SK-N-SH treated with all-trans-retinoic acid at 6 μM for 48 hours (cell line): ENCODE measurements around the gene ZNF101.

Experiments used
- ATAC-seq: fragments of 200-7000 bp; cut with Tn5 transposase; 3 replicates; pipeline ENCODE4 v1.9.1; 2020; ENCODE audit warnings: mild to moderate bottlenecking, moderate library complexity
- ARNTL ChIP-seq: fragments of 450-650 bp; formaldehyde crosslinking; IDR thresholded peaks from 2 replicates; pipeline ENCODE4 v1.5.0; 2020; ENCODE audit warnings: low read depth, mild to moderate bottlenecking, moderate library complexity, borderline replicate concordance
- BACH2 ChIP-seq: fragments of 250-450 bp; sonication (Bioruptor Pico); IDR thresholded peaks from 2 replicates; pipeline ENCODE4 v1.9.0; 2021; ENCODE audit warnings: mild to moderate bottlenecking, borderline replicate concordance
- CREB5 ChIP-seq: fragments of 250-450 bp; sonication (Bioruptor Pico); IDR thresholded peaks from 2 replicates; pipeline ENCODE4 v1.5.1; 2020; ENCODE audit warnings: low read depth, mild to moderate bottlenecking, moderate library complexity
- CSDC2 ChIP-seq: fragments of 250-450 bp; sonication (Bioruptor Pico); IDR thresholded peaks from 2 replicates; pipeline ENCODE4 v1.5.0; 2020; ENCODE audit warnings: mild to moderate bottlenecking, moderate library complexity
- CSRNP3 ChIP-seq: fragments of 250-450 bp; sonication (Bioruptor Pico); IDR thresholded peaks from 2 replicates; pipeline ENCODE4 v1.5.1; 2021; ENCODE audit warnings: mild to moderate bottlenecking, moderate library complexity
- ESRRG ChIP-seq: fragments of 250-450 bp; sonication (Bioruptor Pico); IDR thresholded peaks from 2 replicates; pipeline ENCODE4 v1.6.1; 2021; ENCODE audit warnings: mild to moderate bottlenecking
- GLIS3 ChIP-seq: fragments of 250-450 bp; sonication (Bioruptor Pico); IDR thresholded peaks from 2 replicates; pipeline ENCODE4 v1.5.0; 2020; ENCODE audit warnings: mild to moderate bottlenecking, moderate library complexity
- ISL1 ChIP-seq: fragments of 250-450 bp; sonication (Bioruptor Pico); IDR thresholded peaks from 2 replicates; pipeline ENCODE4 v2.1.2; 2022; ENCODE audit warnings: mild to moderate bottlenecking, moderate library complexity
- PATZ1 ChIP-seq: fragments of 250-450 bp; sonication (Bioruptor Pico); IDR thresholded peaks from 2 replicates; pipeline ENCODE4 v1.8.0; 2020; ENCODE audit warnings: mild to moderate bottlenecking, moderate library complexity, borderline replicate concordance
- POU6F1 ChIP-seq: fragments of 250-450 bp; sonication (Bioruptor Pico); IDR thresholded peaks from 2 replicates; pipeline ENCODE4 v1.8.0; 2021; ENCODE audit warnings: low read depth, mild to moderate bottlenecking, moderate library complexity, borderline replicate concordance
- PPARA ChIP-seq: fragments of 250-450 bp; sonication (Bioruptor Pico); IDR thresholded peaks from 2 replicates; pipeline ENCODE4 v1.5.0; 2020; ENCODE audit warnings: mild to moderate bottlenecking, borderline replicate concordance
- SNAI2 ChIP-seq: fragments of 250-450 bp; sonication (Bioruptor Pico); IDR thresholded peaks from 2 replicates; pipeline ENCODE4 v1.5.0; 2020; ENCODE audit warnings: mild to moderate bottlenecking, moderate library complexity
- TCF4 ChIP-seq: fragments of 250-450 bp; sonication (Bioruptor Pico); IDR thresholded peaks from 2 replicates; pipeline ENCODE4 v1.8.0; 2021; ENCODE audit warnings: mild to moderate bottlenecking, moderate library complexity, borderline replicate concordance
- TOX ChIP-seq: fragments of 250-450 bp; sonication (Bioruptor Pico); IDR thresholded peaks from 2 replicates; pipeline ENCODE4 v1.8.0; 2021; ENCODE audit warnings: mild to moderate bottlenecking, moderate library complexity, borderline replicate concordance
- TSHZ2 ChIP-seq: fragments of 250-450 bp; sonication (Bioruptor Pico); IDR thresholded peaks from 2 replicates; pipeline ENCODE4 v1.5.0; 2020; ENCODE audit warnings: mild to moderate bottlenecking, moderate library complexity
- ZFP30 ChIP-seq: fragments of 450-650 bp; formaldehyde crosslinking; IDR thresholded peaks from 2 replicates; pipeline ENCODE4 v1.5.0; 2022; ENCODE audit warnings: mild to moderate bottlenecking, moderate library complexity
- ZNF565 ChIP-seq: fragments of 450-650 bp; formaldehyde crosslinking; conservative IDR thresholded peaks from 2 replicates; pipeline ENCODE4 v1.5.0; 2020; ENCODE audit warnings: low read depth, mild to moderate bottlenecking, moderate library complexity
- ZNF70 ChIP-seq: fragments of 450-650 bp; formaldehyde crosslinking; IDR thresholded peaks from 2 replicates; pipeline ENCODE4 v1.5.0; 2020; ENCODE audit warnings: mild to moderate bottlenecking, moderate library complexity
- ZNF8 ChIP-seq: fragments of 450-650 bp; formaldehyde crosslinking; IDR thresholded peaks from 2 replicates; pipeline ENCODE4 v1.5.0; 2020; ENCODE audit warnings: mild to moderate bottlenecking, moderate library complexity

Gene ZNF101

GRCh38 chr19:19655051-19655594 is 13.5 kb upstream of the ZNF101 start:
- TF ChIP-seq PATZ1 = no peak
- TF ChIP-seq CSDC2 (CRISPR knock-in tag) = no peak
- TF ChIP-seq ZNF8 (CRISPR knock-in tag) = no peak
- no peak for TF ChIP-seq BACH2
- no peak for TF ChIP-seq POU6F1 (CRISPR knock-in tag)
- TF ChIP-seq ARNTL (CRISPR knock-in tag) = no peak
- TF ChIP-seq GLIS3 (CRISPR knock-in tag) = no peak
- no peak for TF ChIP-seq ISL1
- TF ChIP-seq ZNF70 (CRISPR knock-in tag) = no peak
- TF ChIP-seq ZFP30 (CRISPR knock-in tag) = no peak
- no peak for TF ChIP-seq SNAI2 (CRISPR knock-in tag)
- no peak for ATAC-seq

GRCh38 chr19:19655641-19656343 is 12.8 kb upstream of the ZNF101 start:
- no peak for ATAC-seq
- TF ChIP-seq ZNF565 = no peak
- TF ChIP-seq TOX (CRISPR knock-in tag) = no peak
- no peak for TF ChIP-seq ESRRG

GRCh38 chr19:19656451-19657396 is 11.9 kb upstream of the ZNF101 start:
- no peak for ATAC-seq
- TF ChIP-seq GLIS3 (CRISPR knock-in tag) (no peak), ISL1 (no peak), CSDC2 (CRISPR knock-in tag) (no peak), PPARA (CRISPR knock-in tag) (no peak), PATZ1 (no peak), ZFP30 (CRISPR knock-in tag) (no peak), ZNF8 (CRISPR knock-in tag) (no peak), TCF4 (CRISPR knock-in tag) (no peak), CREB5 (CRISPR knock-in tag) (no peak), CSRNP3 (CRISPR knock-in tag) (no peak), TSHZ2 (CRISPR knock-in tag) (no peak)
